CD4-positive, alpha-beta T cell treated with Interleukin-1 beta for 1 hour (primary cell): ENCODE data around the gene KCNJ6.

Experiments used
- DNase-seq, 2 donors: peaks; one replicate each; pipeline ENCODE4 v3.0.0-alpha.2; 2020 to 2022

Gene KCNJ6

DNA sequence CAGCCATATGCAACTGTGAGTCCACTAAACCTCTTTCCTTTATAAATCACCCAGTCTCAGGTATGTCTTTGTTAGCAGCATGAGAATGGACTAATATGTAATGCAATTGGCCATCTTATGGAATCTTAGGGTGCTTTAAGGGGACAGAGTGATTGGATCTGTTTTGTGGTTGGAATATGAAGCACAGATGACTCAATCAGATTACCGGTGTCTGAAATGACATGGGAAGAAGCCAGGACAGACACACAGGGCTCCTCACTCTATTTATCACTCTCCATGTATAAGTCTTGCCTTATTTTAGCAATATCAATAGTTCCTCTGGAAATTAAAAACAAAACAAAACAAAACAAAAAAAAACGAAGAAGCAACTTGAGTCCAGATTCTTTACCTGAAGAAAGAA lies 12.9 kb downstream of the KCNJ6 start:
- no peak for DNase-seq

DNA sequence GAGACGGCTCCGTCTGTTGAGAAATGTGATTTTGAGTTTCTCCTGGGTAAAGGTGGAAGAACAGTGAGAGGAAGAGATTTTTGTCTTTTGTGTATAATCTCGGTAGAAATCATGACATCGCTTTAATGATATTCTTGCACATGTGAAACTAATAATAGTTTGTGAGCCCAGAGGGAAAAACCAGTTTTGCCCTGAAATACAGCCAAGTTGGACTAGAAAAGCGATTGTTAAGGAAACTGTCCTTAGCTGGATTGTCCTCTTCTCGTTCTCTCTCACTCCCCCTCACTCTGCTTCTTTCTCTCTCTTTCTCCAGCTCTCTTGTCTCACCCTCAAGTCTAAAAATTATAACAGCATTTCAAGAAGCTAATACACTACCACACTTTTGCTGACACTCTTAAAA lies 17.1 kb downstream of the KCNJ6 start:
- DNase-seq = no peak

DNA sequence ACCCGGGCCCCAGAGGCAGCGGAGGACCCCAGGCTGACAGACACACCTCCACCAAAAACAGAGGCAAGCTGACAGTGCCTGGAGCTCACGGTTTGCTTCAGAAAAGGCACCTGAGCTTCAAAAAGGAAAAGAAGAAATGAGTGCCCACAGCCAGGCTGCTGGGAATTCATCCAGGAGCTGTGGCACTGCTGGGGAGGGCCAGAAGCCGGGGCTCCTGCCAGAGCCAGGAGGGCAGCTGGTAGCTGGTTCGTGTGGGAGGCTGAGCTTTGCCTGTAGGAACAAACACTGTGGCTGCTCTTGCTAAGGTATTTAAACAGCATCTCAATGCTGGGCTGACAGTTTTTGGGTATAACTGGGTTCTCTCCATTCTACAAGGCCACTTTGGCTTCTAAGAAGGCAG lies 19.5 kb downstream of the KCNJ6 start:
- no peak for DNase-seq

DNA sequence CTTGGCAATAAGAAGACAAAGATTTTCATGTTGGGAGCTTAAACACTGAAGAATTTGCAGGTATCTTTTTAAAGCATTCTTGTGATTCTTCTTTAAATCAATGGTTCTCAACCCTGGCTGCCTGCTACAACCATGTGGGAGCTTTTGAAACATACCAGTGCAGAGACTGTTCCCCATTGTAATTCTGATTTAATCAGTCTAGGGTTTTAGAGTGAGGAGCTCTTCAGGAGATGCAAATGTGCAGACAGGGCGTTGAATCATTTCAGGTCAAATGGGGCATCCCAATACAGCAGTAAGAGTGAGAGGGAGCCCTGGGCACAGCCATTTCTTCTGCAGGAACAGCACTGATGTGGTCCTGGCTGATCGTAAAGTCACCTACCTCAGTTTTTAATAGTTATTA lies 24.3 kb downstream of the KCNJ6 start:
- DNase-seq = no peak

DNA sequence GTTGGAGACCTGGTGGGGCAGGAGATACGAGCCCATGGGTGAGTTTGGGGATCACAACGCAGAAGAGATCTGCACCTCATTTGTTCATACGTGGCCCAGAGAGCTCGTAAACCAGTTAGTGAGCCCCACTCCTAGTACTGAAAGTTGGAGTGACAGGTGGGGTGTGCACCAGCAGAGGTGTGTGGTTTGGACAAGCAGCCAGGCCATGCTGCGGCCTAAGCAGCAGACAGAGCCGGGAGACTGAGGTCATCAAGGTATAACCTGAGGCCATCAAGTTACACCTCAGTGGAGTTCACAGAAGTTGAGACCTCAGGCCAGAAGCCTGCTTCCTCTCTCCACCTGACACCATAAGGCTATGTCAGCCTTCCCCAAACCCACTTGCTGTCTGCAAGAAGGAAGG lies 27.6 kb downstream of the KCNJ6 start:
- no peak for DNase-seq

DNA sequence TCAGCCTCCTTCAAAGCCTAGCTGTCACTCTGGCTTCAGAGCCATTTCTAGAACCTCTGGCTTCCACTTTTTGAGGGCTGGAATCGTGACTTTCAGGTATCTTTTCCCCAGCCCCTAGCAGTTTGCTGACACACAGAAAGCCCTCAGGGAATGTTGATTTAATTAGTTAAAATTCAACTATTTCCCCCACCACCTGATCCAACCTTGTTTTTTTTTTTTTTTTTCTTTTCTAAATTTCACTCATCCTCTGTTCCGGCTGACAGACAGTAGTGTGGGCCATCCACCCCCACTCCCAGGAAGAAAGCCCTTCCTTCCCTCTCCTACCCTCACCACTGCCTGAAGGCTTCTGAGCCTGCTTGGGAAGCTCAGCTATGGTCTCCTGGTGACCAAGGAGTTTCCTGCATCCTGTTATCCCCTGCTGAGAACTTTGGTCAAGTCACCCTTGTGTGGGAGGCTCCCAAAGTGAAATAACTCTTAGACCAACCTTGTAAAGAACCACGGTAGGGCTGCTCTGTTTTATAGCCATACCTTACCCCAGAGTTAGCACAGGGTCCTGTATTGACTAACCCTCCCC lies 29.4 kb downstream of the KCNJ6 start:
- DNase-seq = no peak

DNA sequence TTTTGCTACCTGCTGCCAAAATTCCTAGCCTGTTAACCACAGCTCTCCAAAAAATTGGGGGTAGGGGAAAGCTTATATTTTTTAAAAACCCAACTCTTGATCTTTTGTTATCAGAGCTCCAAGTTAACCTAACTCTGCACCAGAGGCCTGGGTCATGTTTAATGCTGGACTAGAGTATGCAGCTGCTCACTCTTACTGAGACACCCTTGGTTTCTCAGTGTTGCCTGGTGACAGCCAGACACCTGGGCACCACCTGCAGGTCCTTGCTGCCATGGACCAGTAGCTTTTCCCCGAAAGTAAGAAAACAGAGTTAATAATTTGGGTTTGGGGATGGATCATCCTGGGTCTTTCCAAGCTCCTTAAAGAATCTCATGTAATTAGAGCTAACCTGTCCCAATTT lies 30.1 kb downstream of the KCNJ6 start:
- DNase-seq = no peak

DNA sequence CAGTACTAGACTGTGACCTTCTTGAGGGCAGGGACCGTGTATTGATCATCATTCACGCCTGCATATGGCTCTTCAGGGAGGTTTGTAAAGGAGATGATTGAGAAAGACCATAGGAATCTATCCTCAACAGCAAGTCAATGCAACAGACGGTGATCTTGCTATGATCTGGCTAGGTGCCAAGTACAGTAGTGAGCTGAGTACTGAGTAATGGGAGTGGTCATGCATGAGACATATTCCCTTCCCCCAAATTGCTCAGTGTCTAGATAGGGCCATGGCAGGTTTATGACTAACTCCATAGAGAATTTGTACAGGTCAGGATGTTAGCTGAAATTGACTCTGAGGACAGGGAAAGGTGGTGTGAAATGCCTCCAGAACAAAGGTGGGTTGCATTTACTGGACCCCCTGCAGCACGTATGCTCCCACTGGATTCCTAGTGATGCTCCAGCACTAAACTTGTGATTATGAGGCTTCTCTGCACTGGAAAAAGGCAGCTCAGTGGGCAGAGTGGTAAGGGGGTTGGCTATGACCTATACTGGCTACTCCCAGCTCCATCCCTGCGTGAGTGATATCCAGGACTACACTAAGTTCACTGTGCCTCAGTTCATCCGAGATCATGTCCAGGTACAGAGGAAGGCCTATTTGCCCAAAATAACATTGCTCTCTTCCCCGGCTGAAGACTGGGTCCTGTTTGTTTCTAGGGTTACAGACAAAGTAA lies 37.2 kb downstream of the KCNJ6 start:
- DNase-seq = no peak

DNA sequence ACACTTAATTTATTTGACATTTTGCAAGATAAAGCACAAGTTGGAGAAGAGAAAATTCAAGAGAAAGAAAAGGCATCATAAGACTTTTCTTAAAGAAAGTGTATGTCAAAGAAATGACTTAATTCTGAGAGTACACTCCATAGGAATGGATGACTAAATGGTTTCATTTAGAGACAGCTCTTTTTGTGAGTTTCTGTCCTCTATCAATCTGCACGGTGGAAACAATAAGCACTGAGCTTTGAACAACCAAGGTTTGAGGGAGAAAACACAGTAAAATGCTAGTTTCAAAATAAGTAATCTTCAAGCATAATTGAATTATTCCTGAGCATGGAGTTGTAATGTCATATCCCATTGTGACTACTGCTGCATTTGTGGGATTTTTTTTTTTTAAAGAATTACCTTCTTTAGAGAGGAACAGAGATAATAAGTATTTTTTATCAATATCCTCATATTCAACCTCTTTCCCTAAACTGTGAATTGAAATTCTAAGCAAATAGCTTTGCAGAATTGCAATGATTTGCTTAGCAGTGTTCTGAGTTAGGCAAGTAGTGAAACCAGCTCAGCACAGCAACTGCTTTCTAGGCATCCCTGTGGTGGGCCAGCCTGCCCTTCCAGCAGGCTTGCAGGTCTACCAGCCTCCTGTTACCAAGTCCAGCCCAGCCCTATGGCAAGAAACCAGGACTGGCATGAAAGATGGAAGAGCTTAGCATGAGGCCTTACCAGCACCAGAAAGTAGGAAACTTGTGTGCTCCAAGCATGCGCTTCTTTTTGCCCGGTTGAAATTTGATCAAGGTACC lies 38.2 kb downstream of the KCNJ6 start:
- DNase-seq = no peak

DNA sequence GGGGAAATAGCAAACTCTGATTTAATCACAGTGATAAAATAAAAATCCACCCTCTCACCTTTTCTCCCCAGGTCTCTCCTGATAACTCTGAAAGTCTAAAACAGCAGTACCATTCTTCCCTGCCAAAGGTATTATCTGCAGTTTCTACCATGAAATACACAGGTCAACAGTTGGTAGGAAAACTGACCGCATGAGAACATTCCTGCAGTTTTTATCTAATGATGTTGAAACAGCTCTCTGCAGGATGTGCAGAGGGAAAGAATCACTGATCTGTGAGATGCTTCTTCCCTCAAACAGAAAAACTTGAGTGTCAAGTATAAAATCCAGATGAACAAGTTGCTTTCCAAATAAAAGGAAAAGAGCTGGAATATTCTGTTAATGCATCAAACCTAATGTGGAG lies 39.1 kb downstream of the KCNJ6 start:
- DNase-seq = no peak

DNA sequence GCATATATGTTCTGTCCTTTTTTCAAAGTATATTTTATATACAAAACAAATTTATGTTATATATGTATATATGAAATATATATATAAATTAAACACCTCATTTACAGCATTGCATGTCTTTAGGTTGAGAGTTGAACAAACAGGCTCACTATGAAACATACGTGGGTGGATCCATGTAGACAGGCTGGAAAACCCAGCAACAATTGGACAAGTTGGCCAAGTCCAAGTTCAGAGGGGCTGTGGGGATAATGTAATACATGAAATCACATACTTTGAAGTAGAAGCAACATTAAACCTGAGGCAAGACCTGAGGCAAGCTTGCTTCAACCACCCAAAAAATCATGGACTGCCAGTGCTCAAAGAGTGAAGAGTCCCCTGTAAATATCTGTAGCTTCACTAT lies 39.7 kb downstream of the KCNJ6 start:
- no peak for DNase-seq

DNA sequence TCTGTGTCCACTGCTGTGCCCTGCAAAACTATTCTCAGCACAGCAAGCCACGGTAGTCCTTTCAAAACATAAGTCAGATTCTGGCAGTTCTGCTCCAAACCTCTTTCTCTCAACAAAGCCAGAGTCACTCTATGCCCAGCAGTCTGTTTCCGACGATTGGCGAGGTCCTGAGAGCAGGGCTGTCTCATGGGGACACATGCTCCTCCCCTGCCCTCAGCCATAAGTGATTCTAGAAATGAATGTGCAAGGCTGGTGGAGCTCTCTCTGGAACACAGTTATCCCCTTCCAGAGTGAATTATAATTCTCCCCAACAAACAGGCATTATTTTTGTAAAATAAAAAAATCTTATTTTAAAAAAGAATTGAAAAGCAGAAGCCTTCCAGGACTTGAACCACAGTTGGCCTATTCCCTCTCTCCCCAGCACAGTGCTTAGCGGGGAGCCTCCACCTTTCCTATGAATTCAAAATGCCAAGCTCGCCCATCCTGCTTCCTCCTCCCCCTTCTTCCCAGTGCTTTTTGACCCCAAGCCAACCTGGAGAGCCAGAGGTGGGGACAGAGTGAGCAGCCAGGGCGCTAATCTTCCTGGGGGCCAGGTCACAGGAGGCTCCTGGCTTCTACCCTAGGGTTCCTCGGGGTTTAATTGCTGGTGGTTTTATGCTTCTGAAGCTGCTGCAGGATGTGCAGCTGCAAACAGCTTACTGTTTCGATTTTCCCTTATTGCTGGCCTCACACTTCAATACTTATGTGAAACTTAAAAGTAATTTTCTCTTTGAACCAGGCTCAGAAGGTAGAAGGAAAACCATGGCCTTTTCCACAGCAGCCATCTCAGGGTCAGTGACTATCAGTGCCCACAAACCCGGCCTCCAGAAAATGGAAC lies 41.1 kb downstream of the KCNJ6 start:
- no peak for DNase-seq

DNA sequence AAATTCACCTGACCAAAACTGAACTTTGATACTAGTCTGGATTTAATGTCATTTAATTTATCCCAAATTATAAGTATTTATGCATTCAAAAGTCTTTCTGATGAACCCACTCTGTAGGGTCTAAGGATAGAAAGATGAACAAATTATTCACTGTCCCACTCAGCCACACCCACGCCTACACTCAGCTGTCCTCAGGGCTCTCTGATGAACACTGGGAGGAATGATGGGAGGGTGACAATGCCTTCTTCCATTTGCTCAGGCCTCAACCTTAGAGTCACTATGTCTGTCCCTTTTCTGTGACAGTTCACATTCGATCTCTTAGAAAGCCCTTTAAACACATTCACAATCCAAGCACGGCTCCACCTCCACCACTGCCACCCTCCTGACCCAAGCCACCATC lies 41.8 kb downstream of the KCNJ6 start:
- no peak for DNase-seq

DNA sequence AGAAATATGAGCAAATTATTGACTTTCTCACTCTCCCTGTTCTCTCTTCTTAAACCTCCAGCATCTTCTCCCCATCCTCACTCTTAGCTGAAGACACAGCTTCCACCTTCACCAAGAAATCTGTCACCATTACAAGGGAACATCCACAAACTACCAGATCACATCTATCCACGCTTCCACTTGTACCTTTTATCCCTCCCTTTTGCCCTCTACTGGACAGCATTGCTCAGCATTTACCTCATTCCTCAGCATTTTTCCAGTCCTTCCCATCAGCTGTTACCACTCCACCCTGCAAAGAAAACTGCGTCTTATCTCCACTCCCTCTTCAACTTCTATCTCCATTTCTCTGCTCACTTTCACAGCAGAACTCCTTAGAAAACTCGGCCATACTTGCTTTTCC lies 42.6 kb downstream of the KCNJ6 start:
- DNase-seq = no peak

DNA sequence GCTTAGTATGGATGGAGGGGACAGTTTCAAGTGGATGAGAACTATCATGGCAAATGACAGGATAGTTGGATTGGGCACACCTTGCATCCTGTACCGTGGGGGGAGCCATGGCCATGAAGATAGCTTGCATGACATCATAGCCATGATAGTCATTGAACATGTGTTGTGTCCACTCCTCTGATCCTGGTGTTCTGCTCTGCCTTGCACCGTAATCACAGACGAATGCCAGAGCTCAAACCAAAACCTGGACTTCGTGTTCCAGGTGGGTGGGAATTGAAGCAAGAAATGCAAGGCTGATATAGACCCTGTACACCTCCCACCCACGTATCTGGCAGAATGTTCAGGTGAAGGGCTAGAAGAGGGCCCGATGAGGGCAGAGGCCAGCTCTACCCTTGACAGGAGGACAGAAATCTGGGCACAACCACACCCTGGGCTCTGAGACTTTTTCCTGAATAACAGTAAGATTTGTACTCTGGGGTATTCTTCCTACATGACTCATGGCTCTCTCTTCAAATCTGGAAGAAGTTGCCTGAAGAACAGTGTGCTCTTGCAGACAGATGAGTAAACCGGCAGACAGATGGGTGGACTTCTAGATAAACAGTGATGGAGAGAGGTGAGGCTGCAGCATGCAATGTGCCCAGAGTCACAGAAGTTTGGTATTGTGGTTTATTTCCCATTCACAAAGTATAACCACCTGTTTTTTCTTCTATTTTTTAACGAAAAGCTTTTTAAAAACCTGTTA lies 45.0 kb downstream of the KCNJ6 start:
- DNase-seq = no peak

DNA sequence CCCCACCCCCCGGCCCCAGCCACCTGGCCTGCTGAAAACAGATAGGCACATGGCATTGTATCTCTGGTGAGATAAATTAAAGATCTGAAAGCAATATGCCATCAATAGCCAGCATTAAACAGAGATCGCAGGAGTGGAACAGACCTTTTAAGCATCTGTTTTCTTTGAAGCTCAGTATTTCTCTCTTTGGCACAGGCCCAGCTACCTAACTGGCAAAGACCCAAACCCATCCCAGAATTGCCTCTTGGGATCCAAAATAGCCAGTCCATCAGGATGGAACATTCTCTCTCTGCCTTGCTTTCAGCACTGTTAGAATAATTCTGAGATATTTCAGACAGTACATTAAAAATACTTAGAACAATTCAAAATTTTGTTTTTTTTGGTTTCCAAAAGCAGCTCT lies 46.0 kb downstream of the KCNJ6 start:
- no peak for DNase-seq

DNA sequence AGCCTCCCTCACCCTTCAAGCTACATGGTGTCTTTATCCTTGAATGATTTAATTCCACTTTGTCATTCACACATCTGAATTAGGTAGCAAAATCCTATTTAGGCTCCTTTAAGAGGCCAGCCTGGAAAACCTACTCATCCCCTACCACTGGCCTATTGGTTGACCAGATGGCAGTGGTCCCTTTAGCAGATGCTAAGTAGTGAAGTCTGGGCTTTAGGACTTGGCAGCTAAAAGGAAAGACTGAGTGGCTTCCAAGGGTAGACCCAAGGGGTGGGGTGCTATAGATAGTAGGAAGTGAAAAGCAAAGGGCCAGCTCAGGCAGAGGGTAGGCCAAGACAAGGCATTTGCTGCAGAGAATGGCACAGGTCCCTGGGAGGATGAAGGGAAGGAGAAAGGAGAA lies 46.6 kb downstream of the KCNJ6 start:
- no peak for DNase-seq

DNA sequence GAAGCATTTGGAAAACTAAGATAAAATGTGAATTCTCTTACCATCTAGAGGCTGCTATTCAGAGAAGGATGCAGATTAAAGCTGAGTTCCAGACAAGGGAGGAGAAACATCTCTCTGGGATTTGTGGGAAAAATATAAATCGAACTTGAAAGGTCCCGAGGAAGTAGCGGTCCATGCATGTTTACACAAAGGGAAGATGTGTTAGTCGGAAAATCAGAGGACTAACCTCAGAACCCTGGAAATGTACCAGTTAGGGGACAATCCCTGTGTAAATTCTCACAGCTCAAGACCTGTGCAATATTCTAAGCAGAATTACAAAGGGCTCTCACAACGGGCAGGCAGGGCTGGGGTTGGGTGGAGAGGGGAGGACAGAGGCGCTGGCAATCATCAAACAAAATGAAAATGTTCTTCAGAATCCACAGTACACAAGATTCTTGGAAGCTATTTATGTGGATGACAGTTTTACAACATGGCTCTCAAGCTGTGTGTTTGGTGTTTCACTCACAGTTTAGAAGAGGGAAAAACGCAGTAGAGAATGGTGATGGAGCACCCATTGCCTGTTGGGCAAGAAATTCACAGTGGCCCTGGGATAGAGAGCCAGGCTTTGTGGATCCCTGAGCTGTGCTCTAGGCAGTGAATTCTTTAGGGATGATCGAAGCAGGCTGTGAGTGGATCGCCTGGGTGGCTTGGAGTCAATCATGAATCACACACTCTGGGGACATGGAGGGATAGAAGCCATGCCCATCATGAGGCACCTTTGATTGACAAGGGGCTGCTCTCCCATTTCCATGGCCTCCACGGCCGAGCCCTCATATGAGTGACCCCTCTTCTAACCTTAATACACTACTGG lies 47.6 kb downstream of the KCNJ6 start:
- no peak for DNase-seq

DNA sequence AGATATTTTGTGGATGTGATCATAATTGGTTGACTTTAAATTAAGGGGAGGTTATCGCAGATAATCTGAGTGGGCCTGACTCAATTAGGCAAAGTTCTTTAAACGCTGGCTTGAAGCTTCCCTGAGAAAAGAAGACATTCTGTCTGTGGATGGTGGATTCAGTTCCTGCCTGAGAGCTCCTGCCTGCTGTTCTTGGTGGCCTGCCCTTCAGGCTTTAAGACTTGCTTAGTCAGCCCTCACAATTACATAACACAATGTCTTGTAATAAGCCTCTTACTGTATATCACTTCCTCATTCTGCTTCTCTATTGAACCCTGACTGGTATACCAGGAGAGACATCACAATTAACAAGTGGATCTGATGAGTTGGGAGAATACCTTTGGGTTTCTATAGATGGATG lies 50.2 kb downstream of the KCNJ6 start:
- peak; percentile 17 to 51 for DNase-seq

DNA sequence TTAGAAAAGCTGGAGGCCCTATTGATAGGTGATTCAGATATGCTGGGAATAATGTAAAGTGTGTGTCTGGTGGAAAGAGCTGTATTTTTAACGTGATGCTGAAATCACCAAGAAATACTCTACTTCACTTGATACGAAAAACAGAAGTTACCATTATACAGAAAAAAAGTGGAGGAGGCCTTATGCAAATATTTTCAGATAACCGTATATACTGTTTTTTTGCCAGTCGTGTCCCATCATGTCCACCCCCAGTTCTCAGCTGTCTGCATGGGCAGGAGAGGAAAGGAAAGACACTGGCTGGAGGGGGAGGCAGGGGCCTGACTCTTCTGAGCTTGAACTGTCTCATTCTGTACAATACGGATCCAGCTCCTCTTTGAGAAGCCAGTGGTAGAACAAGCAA lies 51.1 kb downstream of the KCNJ6 start:
- DNase-seq = no peak

DNA sequence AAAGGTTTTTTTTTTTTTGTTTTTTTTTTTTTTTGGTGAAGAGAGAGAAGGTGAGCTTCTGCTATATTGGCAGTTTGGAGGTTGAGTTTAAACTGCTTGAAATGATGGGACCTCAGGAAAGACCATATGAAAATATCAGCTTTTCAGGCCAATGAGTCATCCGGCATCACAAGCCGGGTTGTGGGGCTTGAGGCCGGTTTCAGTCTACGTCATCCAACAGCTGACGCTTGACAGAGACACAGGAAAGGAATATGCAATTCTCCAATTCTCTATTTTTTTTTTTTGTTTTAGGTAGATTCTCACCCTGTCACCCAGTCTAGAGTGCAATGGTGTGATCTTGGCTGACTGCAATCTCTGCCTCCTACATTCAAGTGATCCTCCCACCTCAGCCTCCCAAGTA lies 52.4 kb downstream of the KCNJ6 start:
- peak in 1 of 2 donors; percentile 70 for DNase-seq

DNA sequence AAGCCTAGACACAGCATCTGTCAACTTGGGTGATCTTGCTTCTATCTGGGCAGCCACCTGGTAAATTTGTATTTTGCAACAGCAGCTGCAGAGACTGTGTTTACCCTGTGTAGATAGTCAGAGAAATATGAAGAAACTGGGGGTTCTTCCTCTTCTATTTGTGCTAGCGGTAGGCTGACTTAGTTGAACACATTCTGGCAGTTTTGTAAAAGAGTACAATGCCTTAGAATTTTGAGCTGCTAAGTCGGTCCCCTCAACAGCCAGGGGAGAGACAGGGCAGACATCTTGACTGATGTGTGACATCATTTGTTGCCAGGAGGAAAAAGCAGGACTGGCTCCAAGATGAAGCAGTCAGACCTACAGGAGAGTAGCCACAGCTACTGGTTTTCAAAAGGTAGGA lies 53.7 kb downstream of the KCNJ6 start:
- DNase-seq = peak; percentile 5 to 11
